Measurements from ENCODE around the gene KLHL40.

GRCh38 chr3:42647821-42648459 is 37.4 kb upstream of the KLHL40 start:
- TF ChIP-seq EZH2 (IDR thresholded peaks at IDR 0.05; ENCODE audit: borderline replicate concordance, low read length) (no peak), CTCF (conservative IDR thresholded peaks at IDR 0.05 in 1 of 2, IDR thresholded peaks at IDR 0.05 in 1 of 2; ENCODE audit: extremely low read depth in 1 of 2, insufficient read depth in 1 of 2, low read depth in 1 of 2, low read length in 2 of 2) (no peak)
